DMS114 treated with DMSO at 0.1 percent for 48 hours (cell line): Measurements from ENCODE around the gene PTPN2.

Experiments
- DNase-seq: peaks from one replicate; lab custom pipeline; 2025; ENCODE audit not compliant: unreplicated experiment; lab: John Stamatoyannopoulos, UW

Gene PTPN2

GRCh38 chr18:12828116-12829051 lies 55.7 kb downstream of the PTPN2 start:
- no peak for DNase-seq

- DNase-seq, result no peak
Measured at GRCh38 chr18:12827588-12827987, 56.4 kb downstream of the PTPN2 start.

DNA sequence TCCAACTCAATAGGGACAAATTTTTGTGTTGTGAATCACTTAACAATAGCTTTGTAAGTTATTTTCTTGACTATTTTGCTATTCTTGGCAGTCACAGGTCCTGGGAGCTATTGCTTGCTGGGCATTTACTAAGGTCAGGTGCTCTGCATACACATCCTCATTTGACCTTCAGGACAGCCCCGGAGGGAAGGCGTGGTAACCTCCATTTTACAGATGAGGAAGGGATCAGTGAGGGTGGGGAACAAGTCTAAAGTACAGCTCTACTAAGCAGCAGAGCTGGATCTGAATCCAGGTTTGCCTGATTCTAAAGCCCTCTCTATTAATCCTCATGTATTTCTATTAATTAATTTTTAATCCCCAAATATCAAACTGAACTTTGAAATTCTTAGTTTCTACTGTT lies 58.8 kb downstream of the PTPN2 start:
- no peak for DNase-seq

- DNase-seq, result no peak
Measured at GRCh38 chr18:12823892-12824291, 60.1 kb downstream of the PTPN2 start.

- DNase-seq, result no peak
Measured at GRCh38 chr18:12821408-12821807, 62.6 kb downstream of the PTPN2 start.

- no peak for DNase-seq
Measured at GRCh38 chr18:12820506-12820905, 63.5 kb downstream of the PTPN2 start.

GRCh38 chr18:12819841-12820240 lies 64.2 kb downstream of the PTPN2 start:
- DNase-seq, result no peak

- no peak for DNase-seq
Measured at GRCh38 chr18:12819322-12819721, 64.7 kb downstream of the PTPN2 start.

GRCh38 chr18:12818243-12818642 lies 65.8 kb downstream of the PTPN2 start:
- DNase-seq, result no peak

DNA sequence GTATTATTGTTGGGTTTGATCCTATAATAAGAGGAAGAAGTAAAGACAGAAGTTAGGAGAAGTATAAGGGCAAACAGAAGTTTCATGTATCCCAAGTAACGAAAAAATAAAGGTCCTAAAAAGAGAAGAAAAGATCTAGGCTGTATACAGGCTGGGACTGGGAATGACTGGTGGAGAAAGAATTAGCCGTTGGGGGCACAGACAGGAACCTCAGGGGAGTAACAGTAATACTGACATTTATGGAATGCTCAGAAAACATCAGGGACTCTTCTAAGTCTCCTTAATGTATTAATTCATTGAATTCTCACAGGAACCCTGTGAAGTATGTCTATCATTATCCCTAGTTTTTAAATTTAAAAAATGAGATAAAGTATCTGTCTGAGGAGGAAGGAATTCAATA lies 67.6 kb downstream of the PTPN2 start:
- no peak for DNase-seq

DNA sequence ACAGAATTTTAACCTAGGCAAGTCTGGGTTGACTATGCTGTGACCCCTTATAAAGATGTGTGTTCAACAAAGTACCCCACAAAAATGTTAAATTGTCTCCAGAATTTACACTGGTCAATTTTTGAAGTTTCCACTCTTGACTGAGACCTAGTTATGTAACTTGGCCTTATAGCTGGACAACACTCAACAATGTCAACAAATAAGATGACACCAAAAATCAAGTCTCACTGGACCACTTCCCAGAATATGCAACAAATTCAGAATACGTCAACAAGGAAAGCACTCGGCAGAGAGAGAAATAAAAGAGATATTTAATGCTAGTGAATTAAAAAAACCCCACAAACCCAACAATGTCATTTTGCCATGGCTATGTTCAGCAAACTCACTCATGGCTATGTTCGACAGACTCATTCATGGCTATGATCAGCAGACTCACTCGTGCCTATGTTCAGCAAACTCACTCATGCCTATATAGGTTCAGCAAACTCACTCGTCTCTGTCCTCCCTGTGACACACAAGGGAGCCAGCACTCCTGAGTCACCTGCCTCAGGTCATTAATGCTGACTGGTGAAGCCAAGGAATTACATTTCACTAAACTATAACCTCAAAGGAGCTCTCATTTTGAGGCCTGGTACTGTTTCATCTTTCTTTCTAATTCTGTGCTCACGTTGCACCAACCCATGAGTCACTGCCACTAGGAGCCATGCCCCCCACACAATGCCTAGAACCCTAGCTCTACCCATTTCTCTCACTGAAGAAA lies 72.7 kb downstream of the PTPN2 start:
- no peak for DNase-seq

GRCh38 chr18:12803069-12803936 lies 80.7 kb downstream of the PTPN2 start:
- DNase-seq, result no peak

- no peak for DNase-seq
Measured at GRCh38 chr18:12802538-12802937, 81.5 kb downstream of the PTPN2 start.

- no peak for DNase-seq
Measured at GRCh38 chr18:12796448-12796847, 87.6 kb downstream of the PTPN2 start.

- no peak for DNase-seq
Measured at GRCh38 chr18:12791610-12792009, 92.4 kb downstream of the PTPN2 start.

GRCh38 chr18:12786669-12787068 lies 97.4 kb downstream of the PTPN2 start:
- DNase-seq, result no peak

DNA sequence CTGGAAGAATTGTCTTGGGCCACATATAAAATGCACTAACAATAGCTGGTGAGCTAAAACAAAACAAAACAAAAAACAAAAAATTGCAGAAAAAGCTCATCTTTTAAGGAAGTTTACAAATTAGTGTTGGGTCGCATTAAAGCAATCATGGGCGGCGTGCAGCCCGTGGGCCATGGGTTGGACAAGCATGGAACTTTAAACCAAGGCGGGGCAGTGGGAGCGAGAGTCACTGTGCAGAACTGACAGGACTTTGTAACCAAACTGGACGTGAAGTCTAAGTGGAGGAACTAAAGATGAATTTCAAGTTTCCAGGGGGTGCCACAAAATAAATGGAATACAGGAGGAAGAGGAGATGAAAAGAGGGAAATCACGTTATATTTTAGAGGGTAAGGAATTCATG lies 100.5 kb downstream of the PTPN2 start:
- DNase-seq, result no peak

GRCh38 chr18:12782521-12782920 lies 101.5 kb downstream of the PTPN2 start:
- DNase-seq, result no peak

DNA sequence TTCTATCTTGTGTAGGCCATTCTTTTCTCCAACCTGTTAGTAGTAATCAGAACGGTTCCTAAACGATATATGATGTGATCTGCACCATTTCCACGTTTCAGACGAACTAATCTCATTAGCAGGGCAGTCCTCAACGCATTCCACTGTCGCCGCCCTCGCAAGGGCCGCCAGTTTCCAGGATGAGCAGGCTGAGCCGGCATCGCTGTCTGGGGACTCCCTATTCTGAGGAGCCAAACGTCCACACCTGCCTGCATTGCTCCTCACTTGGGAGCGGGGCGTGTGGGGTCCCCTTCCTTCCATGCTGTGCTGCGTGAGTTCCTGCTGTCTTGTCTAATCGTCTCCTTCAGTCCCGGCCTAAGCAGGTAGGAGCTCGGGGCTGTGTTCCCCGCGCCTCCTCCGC lies 104.6 kb downstream of the PTPN2 start:
- DNase-seq, result no peak

GRCh38 chr18:12779043-12779442 lies 105.0 kb downstream of the PTPN2 start:
- no peak for DNase-seq

DNA sequence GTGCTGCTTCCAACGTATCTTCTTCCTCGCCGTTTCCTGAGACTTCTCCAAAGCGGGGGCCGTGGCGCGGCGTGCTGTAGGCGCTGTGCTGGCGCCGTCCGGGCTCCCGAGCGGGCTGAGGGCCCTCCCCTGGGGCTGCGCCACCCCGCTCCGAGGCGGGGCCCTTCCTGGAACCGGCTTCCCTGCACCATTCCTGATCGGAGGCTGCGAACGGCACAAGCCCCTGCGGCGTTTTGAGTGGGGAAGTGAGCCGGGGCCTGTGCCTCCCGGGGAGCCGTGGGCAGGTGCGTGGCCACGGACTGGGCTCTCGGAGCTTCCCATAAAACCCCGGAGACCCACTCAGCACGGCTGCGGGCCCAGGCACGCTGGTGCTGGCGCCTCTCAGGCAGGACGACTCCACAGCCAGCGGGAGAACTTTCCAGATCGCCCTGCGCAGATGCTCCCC lies 106.5 kb downstream of the PTPN2 start:
- DNase-seq, result no peak
